WTC11 (cell line): ENCODE data around the gene UBAP2L. TPM values are rescaled to one million over a fixed set of nuclear protein-coding genes. Genes with fewer than 3 reads are reported as not detected.

ENCODE experiments used
- ATAC-seq: fragments of 200-7000 bp; cut with Tn5 transposase; 2 replicates; pipeline ENCODE4 v1.10.0; 2021; ENCODE audit warnings: mild to moderate bottlenecking, moderate library complexity
- CTCF ChIA-PET: fragments of 300-600 bp; sonication (Branson Sonifier 250); formaldehyde crosslinking; loops from one replicate; lab custom pipeline; 2021; ENCODE audit warnings: antibody characterized with exemption; lab: Charles Lee
- POLR2A ChIA-PET: fragments of 350-600 bp; sonication (Branson Sonifier 250); formaldehyde crosslinking; loops from one replicate; lab custom pipeline; 2021; ENCODE audit warnings: antibody characterized with exemption; lab: Charles Lee
- DNase-seq: peaks from one replicate; pipeline ENCODE4 v3.0.0; 2021; ENCODE audit warnings: low spot score
- H3K27ac Mint-ChIP-seq: 2 replicates; pipeline ENCODE4 v1.8.0; 2021; ENCODE audit warnings: mixed read lengths
- H3K27me3 Mint-ChIP-seq: 2 replicates; pipeline ENCODE4 v1.8.0; 2021; ENCODE audit warnings: low read depth, mild to moderate bottlenecking, moderate library complexity, mixed read lengths
- H3K36me3 Mint-ChIP-seq: 2 replicates; pipeline ENCODE4 v1.8.0; 2021; ENCODE audit warnings: mixed read lengths
- H3K4me1 Mint-ChIP-seq: 2 replicates; pipeline ENCODE4 v1.8.0; 2022; ENCODE audit warnings: mixed read lengths
- H3K4me3 Mint-ChIP-seq: 2 replicates; pipeline ENCODE4 v1.8.0; 2021; ENCODE audit warnings: mild to moderate bottlenecking, moderate library complexity, mixed read lengths
- H3K9me3 Mint-ChIP-seq: 2 replicates; pipeline ENCODE4 v1.8.0; 2021; ENCODE audit warnings: mixed read lengths
- AFF4 ChIP-seq: sonication (generic); formaldehyde crosslinking; IDR thresholded peaks from 2 replicates; pipeline ENCODE4 v1.8.1; 2023; ENCODE audit warnings: mild to moderate bottlenecking, missing genetic modification reagents, borderline replicate concordance
- ATF1 ChIP-seq: sonication (generic); formaldehyde crosslinking; IDR thresholded peaks from 2 replicates; pipeline ENCODE4 v1.8.1; 2023; ENCODE audit warnings: mild to moderate bottlenecking, moderate library complexity, missing genetic modification reagents
- ATF6 ChIP-seq: sonication (generic); formaldehyde crosslinking; IDR thresholded peaks from 2 replicates; pipeline ENCODE4 v1.8.1; 2023; ENCODE audit warnings: mild to moderate bottlenecking, missing genetic modification reagents
- CTCF ChIP-seq: fragments of 200-600 bp; IDR thresholded peaks from 2 replicates; pipeline ENCODE4 v1.8.0; 2022; ENCODE audit warnings: antibody characterized with exemption
- FOXJ3 ChIP-seq: sonication (generic); formaldehyde crosslinking; IDR thresholded peaks from 2 replicates; pipeline ENCODE4 v1.9.0; 2021; ENCODE audit warnings: missing genetic modification reagents, mild to moderate bottlenecking, borderline replicate concordance
- FOXK1 ChIP-seq: sonication (generic); formaldehyde crosslinking; IDR thresholded peaks from 2 replicates; pipeline ENCODE4 v1.8.0; 2022; ENCODE audit warnings: mild to moderate bottlenecking, moderate library complexity, missing genetic modification reagents
- GTF2I ChIP-seq: fragments of 250-450 bp; sonication (Bioruptor Pico); conservative IDR thresholded peaks from 2 replicates; pipeline ENCODE4 v1.4.0; 2021; ENCODE audit warnings: mild to moderate bottlenecking
- JUN ChIP-seq: sonication (generic); formaldehyde crosslinking; IDR thresholded peaks from 2 replicates; pipeline ENCODE4 v1.8.0; 2023; ENCODE audit warnings: mild to moderate bottlenecking, missing genetic modification reagents
- NFE2L1 ChIP-seq: sonication (generic); formaldehyde crosslinking; IDR thresholded peaks from 2 replicates; pipeline ENCODE4 v1.8.1; 2023; ENCODE audit warnings: missing genetic modification reagents
- NR3C1 ChIP-seq: sonication (generic); formaldehyde crosslinking; conservative IDR thresholded peaks from 2 replicates; pipeline ENCODE4 v1.8.1; 2023; ENCODE audit warnings: low read depth, mild to moderate bottlenecking, missing genetic modification reagents
- SOX15 ChIP-seq: fragments of 250-450 bp; sonication (Bioruptor Pico); IDR thresholded peaks from 2 replicates; pipeline ENCODE4 v1.9.0; 2021; ENCODE audit warnings: mild to moderate bottlenecking
- SP1 ChIP-seq: sonication (generic); formaldehyde crosslinking; conservative IDR thresholded peaks from 2 replicates; pipeline ENCODE4 v1.8.1; 2022; ENCODE audit warnings: missing genetic modification reagents
- TCF7 ChIP-seq: sonication (generic); formaldehyde crosslinking; IDR thresholded peaks from 2 replicates; pipeline ENCODE4 v1.8.0; 2022; ENCODE audit warnings: mild to moderate bottlenecking, low read depth, missing genetic modification reagents, moderate library complexity
- TP53 ChIP-seq: sonication (generic); formaldehyde crosslinking; IDR thresholded peaks from 2 replicates; pipeline ENCODE4 v1.8.1; 2023; ENCODE audit warnings: mild to moderate bottlenecking, missing genetic modification reagents
- ZBTB21 ChIP-seq: sonication (generic); formaldehyde crosslinking; IDR thresholded peaks from 2 replicates; pipeline ENCODE4 v1.8.1; 2023; ENCODE audit warnings: mild to moderate bottlenecking, missing genetic modification reagents, borderline replicate concordance
- ZNF121 ChIP-seq: sonication (generic); formaldehyde crosslinking; IDR thresholded peaks from 2 replicates; pipeline ENCODE4 v1.8.0; 2023; ENCODE audit warnings: missing genetic modification reagents
- ZNF671 ChIP-seq: fragments of 250-450 bp; sonication (Bioruptor Pico); IDR thresholded peaks from 2 replicates; pipeline ENCODE4 v1.8.0; 2021; ENCODE audit warnings: mild to moderate bottlenecking
- ZSCAN18 ChIP-seq: fragments of 250-450 bp; sonication (Bioruptor Pico); IDR thresholded peaks from 2 replicates; pipeline ENCODE4 v2.1.2; 2022; ENCODE audit warnings: mild to moderate bottlenecking, moderate library complexity
- total RNA-seq: library from RNA; stranded (reverse); gene quantifications from 3 replicates; pipeline ENCODE4 v1.2.3, GENCODE V29; 2021
- TF ChIP-seq, protein P1 (sequence below): sonication (generic); formaldehyde crosslinking; IDR thresholded peaks from 2 replicates; pipeline ENCODE4 v1.8.1; 2022; ENCODE audit warnings: low read depth, missing genetic modification reagents, borderline replicate concordance
- TF ChIP-seq, protein P2 (sequence below): fragments of 250-450 bp; sonication (Bioruptor Pico); conservative IDR thresholded peaks from 2 replicates; pipeline ENCODE4 v1.9.0; 2021; ENCODE audit warnings: mild to moderate bottlenecking
- TF ChIP-seq, protein P3 (sequence below): sonication (generic); formaldehyde crosslinking; IDR thresholded peaks from 2 replicates; pipeline ENCODE4 v1.8.0; 2022; ENCODE audit warnings: mild to moderate bottlenecking, missing genetic modification reagents

The UBAP2L gene
- total RNA-seq, 1 experiment from 2014 or later = 205 TPM

- Mint-ChIP-seq H3K9me3 (no peaks in the 10 kb centered on the region), H3K4me1 (no peaks in the 10 kb centered on the region), H3K27me3 (no peaks in the 10 kb centered on the region), H3K36me3 (peaks cover 62% of the 10 kb centered on the region), H3K27ac (no peak overlapping the region), H3K4me3 (no peak overlapping the region)
- ChIA-PET POLR2A (no interaction called here), CTCF (interaction anchor here (1.9 kb wide), 1 partner anchor 9 kb away, joined by 5 read pairs; no protein-coding TSS in a partner anchor)
- DNase-seq = no peak
- ATAC-seq = no peak
- TF ChIP-seq, protein P1, sequence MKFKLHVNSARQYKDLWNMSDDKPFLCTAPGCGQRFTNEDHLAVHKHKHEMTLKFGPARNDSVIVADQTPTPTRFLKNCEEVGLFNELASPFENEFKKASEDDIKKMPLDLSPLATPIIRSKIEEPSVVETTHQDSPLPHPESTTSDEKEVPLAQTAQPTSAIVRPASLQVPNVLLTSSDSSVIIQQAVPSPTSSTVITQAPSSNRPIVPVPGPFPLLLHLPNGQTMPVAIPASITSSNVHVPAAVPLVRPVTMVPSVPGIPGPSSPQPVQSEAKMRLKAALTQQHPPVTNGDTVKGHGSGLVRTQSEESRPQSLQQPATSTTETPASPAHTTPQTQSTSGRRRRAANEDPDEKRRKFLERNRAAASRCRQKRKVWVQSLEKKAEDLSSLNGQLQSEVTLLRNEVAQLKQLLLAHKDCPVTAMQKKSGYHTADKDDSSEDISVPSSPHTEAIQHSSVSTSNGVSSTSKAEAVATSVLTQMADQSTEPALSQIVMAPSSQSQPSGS (CRISPR knock-in tag) = no peak
- TF ChIP-seq, protein P2, sequence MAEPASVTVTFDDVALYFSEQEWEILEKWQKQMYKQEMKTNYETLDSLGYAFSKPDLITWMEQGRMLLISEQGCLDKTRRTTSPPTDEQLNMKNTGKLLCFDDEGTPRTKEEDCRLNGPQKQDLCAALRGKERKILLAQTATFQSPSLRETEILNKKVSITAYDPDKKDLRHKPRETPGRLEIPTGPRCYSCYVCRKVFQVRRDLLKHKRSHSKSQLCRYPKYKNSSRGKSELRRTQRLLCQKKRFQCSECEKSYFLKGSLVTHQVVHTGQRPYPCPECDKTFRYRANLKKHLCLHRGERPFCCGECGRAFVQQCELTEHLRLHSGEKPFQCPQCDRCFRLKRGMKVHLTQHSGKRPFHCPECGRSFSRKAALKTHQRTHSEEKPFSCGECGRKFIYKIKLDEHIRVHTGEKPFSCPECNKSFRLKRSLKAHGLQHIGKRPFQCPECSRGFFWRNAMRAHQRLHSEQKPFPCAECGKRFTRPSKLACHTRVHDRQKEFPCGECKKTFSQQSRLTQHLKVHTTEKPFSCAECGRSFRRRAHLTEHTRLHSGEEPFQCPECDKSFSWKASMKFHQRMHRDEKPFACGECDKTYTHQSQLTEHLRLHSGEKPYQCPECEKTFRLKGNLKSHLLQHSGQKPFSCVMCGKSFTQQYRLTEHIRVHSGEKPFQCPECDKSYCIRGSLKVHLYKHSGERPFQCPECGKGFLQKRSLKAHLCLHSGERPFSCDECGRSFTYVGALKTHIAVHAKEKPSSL = no peak
- no peak for TF ChIP-seq SOX15 (CRISPR knock-in tag)
- TF ChIP-seq TP53 = no peak
- TF ChIP-seq GTF2I (CRISPR knock-in tag) = no peak
- no peak for TF ChIP-seq SP1 (CRISPR knock-in tag)
- TF ChIP-seq TCF7 (CRISPR knock-in tag) = no peak
- TF ChIP-seq AFF4 (CRISPR knock-in tag) = no peak
- TF ChIP-seq ZBTB21 (CRISPR knock-in tag) = no peak
- no peak for TF ChIP-seq FOXJ3
- no peak for TF ChIP-seq ATF1 (CRISPR knock-in tag)
- no peak for TF ChIP-seq NFE2L1 (CRISPR knock-in tag)
- TF ChIP-seq ZNF671 = no peak
Measured at GRCh38 chr1:154208677-154209388, 11.9 kb upstream of the UBAP2L start.

DNA sequence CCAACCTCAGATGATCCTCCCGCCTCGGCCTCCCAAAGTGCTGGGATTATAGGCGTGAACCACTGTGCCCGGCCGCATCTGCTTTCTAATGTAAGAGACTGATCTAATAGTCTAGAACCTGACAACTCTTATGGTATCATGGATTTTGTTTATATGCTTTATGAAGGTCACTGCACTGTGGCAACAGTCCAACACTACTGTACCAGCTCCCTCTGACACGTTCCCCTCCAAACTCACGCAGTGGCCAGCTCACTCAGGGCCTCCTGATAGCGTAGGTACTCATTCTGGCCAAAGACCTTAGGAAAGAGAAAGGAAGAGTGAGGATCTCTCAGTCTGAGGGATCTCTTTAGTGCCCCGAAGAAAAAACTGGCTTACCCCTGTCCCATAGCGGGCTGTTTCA is 8.7 kb upstream of the UBAP2L start:
- Mint-ChIP-seq H3K36me3 (peaks cover 62% of the 10 kb centered on the region), H3K9me3 (no peaks in the 10 kb centered on the region), H3K27me3 (no peaks in the 10 kb centered on the region), H3K4me1 (no peaks in the 10 kb centered on the region), H3K4me3 (no peak overlapping the region), H3K27ac (no peak overlapping the region)
- DNase-seq (no peak), ATAC-seq (no peak)
- ChIA-PET CTCF (interaction anchor here (2.7 kb wide), 1 partner anchor 12 kb away, joined by 7 read pairs; no protein-coding TSS in a partner anchor), POLR2A (no interaction called here)
- TF ChIP-seq NR3C1 (CRISPR knock-in tag) (no peak), JUN (CRISPR knock-in tag) (no peak), ATF6 (no peak), ZNF121 (no peak), TP53 (no peak), GTF2I (CRISPR knock-in tag) (no peak), FOXK1 (no peak), CTCF (no peak), ZSCAN18 (CRISPR knock-in tag) (no peak)
- TF ChIP-seq, protein P3, sequence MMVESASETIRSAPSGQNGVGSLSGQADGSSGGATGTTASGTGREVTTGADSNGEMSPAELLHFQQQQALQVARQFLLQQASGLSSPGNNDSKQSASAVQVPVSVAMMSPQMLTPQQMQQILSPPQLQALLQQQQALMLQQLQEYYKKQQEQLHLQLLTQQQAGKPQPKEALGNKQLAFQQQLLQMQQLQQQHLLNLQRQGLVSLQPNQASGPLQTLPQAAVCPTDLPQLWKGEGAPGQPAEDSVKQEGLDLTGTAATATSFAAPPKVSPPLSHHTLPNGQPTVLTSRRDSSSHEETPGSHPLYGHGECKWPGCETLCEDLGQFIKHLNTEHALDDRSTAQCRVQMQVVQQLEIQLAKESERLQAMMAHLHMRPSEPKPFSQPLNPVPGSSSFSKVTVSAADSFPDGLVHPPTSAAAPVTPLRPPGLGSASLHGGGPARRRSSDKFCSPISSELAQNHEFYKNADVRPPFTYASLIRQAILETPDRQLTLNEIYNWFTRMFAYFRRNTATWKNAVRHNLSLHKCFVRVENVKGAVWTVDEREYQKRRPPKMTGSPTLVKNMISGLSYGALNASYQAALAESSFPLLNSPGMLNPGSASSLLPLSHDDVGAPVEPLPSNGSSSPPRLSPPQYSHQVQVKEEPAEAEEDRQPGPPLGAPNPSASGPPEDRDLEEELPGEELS = no peak
